ENCODE results near the gene AGPAT4. TPM values are rescaled to one million over a fixed set of nuclear protein-coding genes. Genes with fewer than 3 reads are reported as not detected.

The AGPAT4 gene
- total and polyA plus RNA-seq, 2 of the 4 experiments (the other 2 are of a cell fraction), result 3.6 to 3.8 TPM

DNA sequence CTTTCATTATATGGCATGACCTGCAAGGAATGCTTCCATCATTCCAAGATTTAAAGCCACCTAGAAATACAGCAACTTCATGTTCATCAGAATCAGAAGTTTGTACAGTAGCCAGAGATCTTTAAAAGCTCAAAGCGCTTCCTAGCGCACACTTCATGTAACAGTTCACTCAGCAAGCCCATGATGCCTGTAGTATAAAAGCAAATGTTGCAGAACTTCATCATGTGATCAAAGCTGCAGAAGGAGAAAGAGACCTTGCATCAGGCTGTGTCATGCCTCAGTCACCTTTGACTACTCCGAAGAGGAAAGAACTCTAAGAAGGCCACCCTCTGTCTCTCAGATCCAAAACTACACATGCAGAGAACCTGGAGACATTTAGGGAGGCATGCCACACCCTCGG lies 78.5 kb downstream of the AGPAT4 start:
- no peak overlapping the region for H3K56ac ChIP-seq (ENCODE audit: extremely low read depth, insufficient read depth, low read length)
- dilution Hi-C loops (cut with HindIII; ENCODE audit: low sequenced_read_pairs, unreplicated experiment), result no loop called here
- peaks cover 0 to 2% of the 10 kb centered on the region in 2 experiments; a peak in 1 of 4 replicates for H3K79me1 ChIP-seq (ENCODE audit: low read depth in 1 of 2, low read length in 2 of 2)

More for the DNA sequence above, 78.5 kb downstream of the AGPAT4 start:
- intact Hi-C loops (cut with micrococcal nuclease), result no loop called here
- H2BK5ac ChIP-seq (ENCODE audit: low read depth, low read length, poor library complexity, severe bottlenecking), result no peak overlapping the region
- H4K20me1 ChIP-seq (ENCODE audit: insufficient read depth, low read length), result no peaks in the 10 kb centered on the region
- no peak overlapping the region for H2AFZ ChIP-seq (replicated peaks; ENCODE audit: low read length, poor library complexity)
- H3K4me3 ChIP-seq (ENCODE audit: insufficient read depth, low read depth, low read length), result no peak overlapping the region
- no peak overlapping the region for H2AK5ac ChIP-seq (ENCODE audit: low read depth, low read length)
- H3K36me3 ChIP-seq (ENCODE audit: control insufficient read depth, insufficient read depth, low read length), result no peaks in the 10 kb centered on the region; the same call in 1 of the 2 replicates
- no CpG with 5 or more reads among the region's 4 CpGs for WGBS, 2 experiments (ENCODE audit: extremely low coverage in 2 of 2, insufficient read length in 1 of 2)
- no peak overlapping the region for H2BK120ac ChIP-seq (ENCODE audit: low read depth, low read length)
- no TSS peak for BruUV-seq (replicated peaks)
- no peak overlapping the region for H3K14ac ChIP-seq (replicated peaks; ENCODE audit: low read depth, low read length)
- in situ Hi-C loops (cut with MboI; ENCODE audit: low sequenced_read_pairs), result no loop called here
- no peak overlapping the region for H4K91ac ChIP-seq (ENCODE audit: insufficient read depth, low read depth, low read length)
- H4K8ac ChIP-seq (ENCODE audit: low read depth in 2 of 2, low read length in 2 of 2), result no peak overlapping the region
- no peak overlapping the region for H3K23ac ChIP-seq (ENCODE audit: low read depth, low read length)
- no peak overlapping the region for H2BK15ac ChIP-seq (ENCODE audit: low read depth, low read length)
- no peak overlapping the region for H3K9ac ChIP-seq (ENCODE audit: low read depth, low read length)
- no peaks in the 10 kb centered on the region; the same call in 1 of the 2 replicates for H3K4me1 ChIP-seq (ENCODE audit: control insufficient read depth, insufficient read depth, low read length)
- no peaks in the 10 kb centered on the region for H3K27me3 ChIP-seq (ENCODE audit: control insufficient read depth, insufficient read depth, low read length)
- H3K9me1 ChIP-seq (ENCODE audit: insufficient read depth, low read length), result no peaks in the 10 kb centered on the region
- POLR2A ChIA-PET (ENCODE audit: unreplicated experiment), result no interaction called here
- no peak overlapping the region for H2BK20ac ChIP-seq (ENCODE audit: low read depth, low read length)
- H3K27ac ChIP-seq (ENCODE audit: insufficient read depth, low read length), result no peak overlapping the region
- H3K4ac ChIP-seq (ENCODE audit: low read depth, low read length), result no peak overlapping the region
- no peak overlapping the region for H3K18ac ChIP-seq (ENCODE audit: low read depth, low read length)
- ATAC-seq (ENCODE audit: low read depth) (no peak), DNase-seq (no peak)
- no peak overlapping the region for H3K4me2 ChIP-seq (ENCODE audit: low read depth, low read length)
- no peak overlapping the region for H4K5ac ChIP-seq (ENCODE audit: low read depth, low read length)
- CTCF ChIA-PET, result no interaction called here
- no peak overlapping the region for H2AK9ac ChIP-seq (replicated peaks; ENCODE audit: low read depth, low read length, poor library complexity)
- no peaks in the 10 kb centered on the region for H3K9me3 ChIP-seq (ENCODE audit: control insufficient read depth, insufficient read depth, low read length)
- TF ChIP-seq ELK1 (IDR thresholded peaks at IDR 0.05; ENCODE audit: borderline replicate concordance, low read depth, low read length), result no peak
- no peak for TF ChIP-seq POLR2A (IDR thresholded peaks at IDR 0.05; ENCODE audit: low read depth, low read length)
- no peak for TF ChIP-seq MXI1 (IDR thresholded peaks at IDR 0.05; ENCODE audit: borderline replicate concordance, low read depth, low read length)
- no peak for TF ChIP-seq FOS (IDR thresholded peaks at IDR 0.05; ENCODE audit: low read depth, low read length)
- TF ChIP-seq CEBPB (IDR thresholded peaks at IDR 0.05; ENCODE audit: low read depth, low read length), result no peak
- TF ChIP-seq NFE2L2 (IDR thresholded peaks at IDR 0.05; ENCODE audit: low read depth, low read length), result no peak
- no peak for TF ChIP-seq RAD21 (IDR thresholded peaks at IDR 0.05; ENCODE audit: low read length)
- no peak for TF ChIP-seq USF2 (IDR thresholded peaks at IDR 0.05; ENCODE audit: low read depth, low read length)
- TF ChIP-seq CHD1 (IDR thresholded peaks at IDR 0.05; ENCODE audit: low read depth, low read length), result no peak
- no peak for TF ChIP-seq RCOR1 (IDR thresholded peaks at IDR 0.05; ENCODE audit: insufficient replicate concordance, low read length)
- TF ChIP-seq MAZ (IDR thresholded peaks at IDR 0.05; ENCODE audit: borderline replicate concordance, low read depth, low read length), result no peak
- TF ChIP-seq RFX5 (IDR thresholded peaks at IDR 0.05; ENCODE audit: low read depth, low read length), result no peak
- TF ChIP-seq BHLHE40 (IDR thresholded peaks at IDR 0.05; ENCODE audit: low read depth, low read length), result no peak
- TF ChIP-seq, protein P1, sequence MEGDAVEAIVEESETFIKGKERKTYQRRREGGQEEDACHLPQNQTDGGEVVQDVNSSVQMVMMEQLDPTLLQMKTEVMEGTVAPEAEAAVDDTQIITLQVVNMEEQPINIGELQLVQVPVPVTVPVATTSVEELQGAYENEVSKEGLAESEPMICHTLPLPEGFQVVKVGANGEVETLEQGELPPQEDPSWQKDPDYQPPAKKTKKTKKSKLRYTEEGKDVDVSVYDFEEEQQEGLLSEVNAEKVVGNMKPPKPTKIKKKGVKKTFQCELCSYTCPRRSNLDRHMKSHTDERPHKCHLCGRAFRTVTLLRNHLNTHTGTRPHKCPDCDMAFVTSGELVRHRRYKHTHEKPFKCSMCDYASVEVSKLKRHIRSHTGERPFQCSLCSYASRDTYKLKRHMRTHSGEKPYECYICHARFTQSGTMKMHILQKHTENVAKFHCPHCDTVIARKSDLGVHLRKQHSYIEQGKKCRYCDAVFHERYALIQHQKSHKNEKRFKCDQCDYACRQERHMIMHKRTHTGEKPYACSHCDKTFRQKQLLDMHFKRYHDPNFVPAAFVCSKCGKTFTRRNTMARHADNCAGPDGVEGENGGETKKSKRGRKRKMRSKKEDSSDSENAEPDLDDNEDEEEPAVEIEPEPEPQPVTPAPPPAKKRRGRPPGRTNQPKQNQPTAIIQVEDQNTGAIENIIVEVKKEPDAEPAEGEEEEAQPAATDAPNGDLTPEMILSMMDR (conservative IDR thresholded peaks at IDR 0.05; ENCODE audit: low read depth, low read length), result no peak
- no peak for TF ChIP-seq SMC3 (IDR thresholded peaks at IDR 0.05; ENCODE audit: low read depth, low read length)
- no peak for TF ChIP-seq MAFK (IDR thresholded peaks at IDR 0.05; ENCODE audit: low read depth, low read length)
